Right lobe of liver (tissue), 4 donors: ENCODE results near the gene RASL11A.

Experiments used
- POLR2A ChIP-seq: fragments of 450-650 bp; IDR thresholded peaks from one replicate; pipeline ENCODE4 v1.6.1; 2017; ENCODE audit warnings: antibody characterized with exemption, mild to moderate bottlenecking
- TF ChIP-seq, protein P1 (sequence below), 4 donors: fragments of 200-600 bp in 3 of 4; fragments of 450-650 bp in 1 of 4; IDR thresholded peaks; one replicate each; pipeline versions ENCODE4 v1.5.1 to v1.8.0; 2016 to 2022; ENCODE audit warnings: antibody characterized with exemption in 4 of 4, mild to moderate bottlenecking in 2 of 4
- donor health status: DM: no; HTN: no; CAD: no.
- donor health status: DM: no; HTN: no; CAD: no.
- donor health status: DM: no; HTN: yes; CAD: no.

DNA sequence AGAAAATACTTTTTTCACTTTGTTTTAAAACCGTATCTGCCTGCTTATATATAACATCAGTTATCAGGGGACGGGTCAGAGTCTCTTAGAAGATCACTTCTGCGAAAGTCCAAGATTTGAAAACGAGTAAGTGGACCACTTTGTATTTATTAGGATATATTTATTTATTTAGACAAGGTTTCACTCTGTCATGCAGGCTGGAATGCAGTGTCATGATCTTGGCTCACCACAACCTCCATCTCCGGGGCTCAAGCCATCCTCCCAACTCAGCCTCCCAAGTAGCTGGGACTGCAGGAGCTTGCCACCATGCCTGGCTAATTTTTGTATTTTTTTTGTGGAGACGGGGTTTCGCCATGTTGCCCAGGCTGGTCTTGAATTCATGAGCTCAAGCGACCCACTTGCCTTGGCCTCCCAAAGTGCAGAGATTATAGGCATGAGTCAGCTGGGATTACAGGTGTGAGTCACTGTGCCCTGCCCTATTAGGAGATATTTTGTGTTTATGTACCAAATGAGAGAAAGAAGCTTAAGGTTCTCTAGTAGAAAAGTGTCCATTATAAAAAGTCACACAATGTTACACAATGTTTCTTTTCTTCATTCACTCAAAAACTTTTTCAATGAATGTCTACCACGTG lies 39.5 kb downstream of the RASL11A start:
- TF ChIP-seq, protein P1, sequence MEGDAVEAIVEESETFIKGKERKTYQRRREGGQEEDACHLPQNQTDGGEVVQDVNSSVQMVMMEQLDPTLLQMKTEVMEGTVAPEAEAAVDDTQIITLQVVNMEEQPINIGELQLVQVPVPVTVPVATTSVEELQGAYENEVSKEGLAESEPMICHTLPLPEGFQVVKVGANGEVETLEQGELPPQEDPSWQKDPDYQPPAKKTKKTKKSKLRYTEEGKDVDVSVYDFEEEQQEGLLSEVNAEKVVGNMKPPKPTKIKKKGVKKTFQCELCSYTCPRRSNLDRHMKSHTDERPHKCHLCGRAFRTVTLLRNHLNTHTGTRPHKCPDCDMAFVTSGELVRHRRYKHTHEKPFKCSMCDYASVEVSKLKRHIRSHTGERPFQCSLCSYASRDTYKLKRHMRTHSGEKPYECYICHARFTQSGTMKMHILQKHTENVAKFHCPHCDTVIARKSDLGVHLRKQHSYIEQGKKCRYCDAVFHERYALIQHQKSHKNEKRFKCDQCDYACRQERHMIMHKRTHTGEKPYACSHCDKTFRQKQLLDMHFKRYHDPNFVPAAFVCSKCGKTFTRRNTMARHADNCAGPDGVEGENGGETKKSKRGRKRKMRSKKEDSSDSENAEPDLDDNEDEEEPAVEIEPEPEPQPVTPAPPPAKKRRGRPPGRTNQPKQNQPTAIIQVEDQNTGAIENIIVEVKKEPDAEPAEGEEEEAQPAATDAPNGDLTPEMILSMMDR (IDR thresholded peaks at IDR 0.05), result no peak
- TF ChIP-seq POLR2A, result no peak
